ENCODE results near the gene CRADD.

GRCh38 chr12:93698307-93699092 is 21.3 kb downstream of the CRADD start:
- TF ChIP-seq EZH2 (IDR thresholded peaks at IDR 0.05; ENCODE audit: insufficient read depth, poor library complexity, severe bottlenecking) (no peak), EZH2phosphoT487 (IDR thresholded peaks at IDR 0.05; ENCODE audit: insufficient read depth, low read depth) (no peak)

Measured in GM23248 (cell line).